ENCODE data around the gene DNLZ.

Gene DNLZ

GRCh38 chr9:136387217-136387616 lies 23.7 kb upstream of the DNLZ start:
- Histone ChIP-seq H3K36me3 (ENCODE audit: control insufficient read depth, insufficient read depth, low read length) (peaks cover 35% of the 10 kb centered on the region), H3K27me3 (replicated peaks; ENCODE audit: control insufficient read depth, insufficient read depth, low read length) (no peaks in the 10 kb centered on the region), H3K4me3 (replicated peaks; ENCODE audit: low read depth, low read length) (no peak overlapping the region)
- no peak for DNase-seq (ENCODE audit: extremely low read depth, insufficient read length)
- TF ChIP-seq, protein P1, sequence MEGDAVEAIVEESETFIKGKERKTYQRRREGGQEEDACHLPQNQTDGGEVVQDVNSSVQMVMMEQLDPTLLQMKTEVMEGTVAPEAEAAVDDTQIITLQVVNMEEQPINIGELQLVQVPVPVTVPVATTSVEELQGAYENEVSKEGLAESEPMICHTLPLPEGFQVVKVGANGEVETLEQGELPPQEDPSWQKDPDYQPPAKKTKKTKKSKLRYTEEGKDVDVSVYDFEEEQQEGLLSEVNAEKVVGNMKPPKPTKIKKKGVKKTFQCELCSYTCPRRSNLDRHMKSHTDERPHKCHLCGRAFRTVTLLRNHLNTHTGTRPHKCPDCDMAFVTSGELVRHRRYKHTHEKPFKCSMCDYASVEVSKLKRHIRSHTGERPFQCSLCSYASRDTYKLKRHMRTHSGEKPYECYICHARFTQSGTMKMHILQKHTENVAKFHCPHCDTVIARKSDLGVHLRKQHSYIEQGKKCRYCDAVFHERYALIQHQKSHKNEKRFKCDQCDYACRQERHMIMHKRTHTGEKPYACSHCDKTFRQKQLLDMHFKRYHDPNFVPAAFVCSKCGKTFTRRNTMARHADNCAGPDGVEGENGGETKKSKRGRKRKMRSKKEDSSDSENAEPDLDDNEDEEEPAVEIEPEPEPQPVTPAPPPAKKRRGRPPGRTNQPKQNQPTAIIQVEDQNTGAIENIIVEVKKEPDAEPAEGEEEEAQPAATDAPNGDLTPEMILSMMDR (IDR thresholded peaks at IDR 0.05; ENCODE audit: insufficient read depth, low read length, poor library complexity, severe bottlenecking): no peak

DNA sequence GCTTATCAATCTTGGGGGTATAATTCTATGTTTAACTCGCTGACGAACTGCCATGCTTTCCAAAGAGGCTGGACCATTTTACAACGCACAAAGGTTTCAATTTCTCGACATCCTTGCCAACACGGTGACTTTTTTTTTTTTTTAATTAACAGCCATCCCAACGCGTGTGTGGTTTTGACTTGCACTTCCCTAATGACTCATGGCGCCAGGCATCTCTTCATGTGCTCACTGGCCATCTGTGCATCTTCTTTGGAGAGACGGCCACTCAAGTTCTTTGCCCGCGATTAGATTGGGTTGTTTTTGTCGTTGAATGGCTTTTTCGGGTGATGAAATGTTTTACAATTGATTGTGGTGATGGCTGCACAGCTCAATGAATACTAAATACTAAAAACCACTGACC lies 22.5 kb upstream of the DNLZ start:
- Histone ChIP-seq H3K36me3 (ENCODE audit: control insufficient read depth, insufficient read depth, low read length) (peaks cover 30% of the 10 kb centered on the region), H3K27me3 (replicated peaks; ENCODE audit: control insufficient read depth, insufficient read depth, low read length) (no peaks in the 10 kb centered on the region), H3K4me3 (replicated peaks; ENCODE audit: low read depth, low read length) (no peak overlapping the region)
- TF ChIP-seq, protein P1 (IDR thresholded peaks at IDR 0.05; ENCODE audit: insufficient read depth, low read length, poor library complexity, severe bottlenecking): no peak
- no peak for DNase-seq (ENCODE audit: extremely low read depth, insufficient read length)

DNA sequence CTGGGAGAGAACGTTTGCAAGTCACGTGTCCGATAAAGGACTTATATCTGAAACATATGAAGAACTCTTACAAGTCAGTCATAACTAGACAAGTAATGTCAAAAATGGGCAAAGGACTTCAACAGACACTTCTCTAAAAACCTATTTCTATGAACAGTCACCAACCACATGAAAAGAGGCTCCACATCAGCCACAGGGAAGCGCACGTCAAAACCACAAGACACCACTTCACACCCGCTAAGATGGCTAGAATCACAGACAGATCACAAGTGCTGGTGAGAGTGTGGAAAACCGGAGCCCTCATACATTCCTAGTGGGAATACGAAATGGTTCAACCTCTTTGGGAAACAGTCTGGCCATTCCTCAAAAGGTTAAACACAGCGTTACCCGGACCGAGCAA lies 21.5 kb upstream of the DNLZ start:
- no peak for DNase-seq (ENCODE audit: extremely low read depth, insufficient read length)
- TF ChIP-seq, protein P1 (IDR thresholded peaks at IDR 0.05; ENCODE audit: insufficient read depth, low read length, poor library complexity, severe bottlenecking): no peak
- Histone ChIP-seq H3K4me3 (replicated peaks; ENCODE audit: low read depth, low read length) (no peak overlapping the region), H3K27me3 (replicated peaks; ENCODE audit: control insufficient read depth, insufficient read depth, low read length) (no peaks in the 10 kb centered on the region), H3K36me3 (ENCODE audit: control insufficient read depth, insufficient read depth, low read length) (peaks cover 37% of the 10 kb centered on the region)

DNA sequence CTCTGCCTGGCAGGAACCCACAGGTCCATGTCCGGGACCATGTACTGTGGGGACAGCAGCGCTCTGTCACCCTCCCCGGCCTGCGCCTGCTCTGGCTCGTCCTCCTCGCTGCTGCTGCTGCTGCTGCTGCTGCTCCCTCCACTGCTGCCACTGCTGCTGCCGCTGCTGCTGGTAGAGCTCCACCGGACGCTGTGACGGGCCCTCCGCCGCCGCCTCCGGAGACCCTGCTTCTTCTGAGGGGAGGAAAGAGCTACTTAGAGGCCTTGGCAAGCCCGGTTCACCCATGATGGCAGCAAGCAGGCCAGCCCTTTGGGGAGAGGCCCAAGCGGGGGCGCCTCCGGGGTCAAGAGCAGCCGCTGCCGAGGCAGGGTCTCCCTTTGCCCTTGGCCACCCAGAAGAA lies 19.9 kb upstream of the DNLZ start:
- H3K36me3 ChIP-seq (ENCODE audit: control insufficient read depth, insufficient read depth, low read length): peaks cover 38% of the 10 kb centered on the region
- H3K27me3 ChIP-seq (replicated peaks; ENCODE audit: control insufficient read depth, insufficient read depth, low read length): no peaks in the 10 kb centered on the region
- H3K4me3 ChIP-seq (replicated peaks; ENCODE audit: low read depth, low read length): no peak overlapping the region
- TF ChIP-seq, protein P1 (IDR thresholded peaks at IDR 0.05; ENCODE audit: insufficient read depth, low read length, poor library complexity, severe bottlenecking): no peak
- DNase-seq (ENCODE audit: extremely low read depth, insufficient read length): no peak

DNA sequence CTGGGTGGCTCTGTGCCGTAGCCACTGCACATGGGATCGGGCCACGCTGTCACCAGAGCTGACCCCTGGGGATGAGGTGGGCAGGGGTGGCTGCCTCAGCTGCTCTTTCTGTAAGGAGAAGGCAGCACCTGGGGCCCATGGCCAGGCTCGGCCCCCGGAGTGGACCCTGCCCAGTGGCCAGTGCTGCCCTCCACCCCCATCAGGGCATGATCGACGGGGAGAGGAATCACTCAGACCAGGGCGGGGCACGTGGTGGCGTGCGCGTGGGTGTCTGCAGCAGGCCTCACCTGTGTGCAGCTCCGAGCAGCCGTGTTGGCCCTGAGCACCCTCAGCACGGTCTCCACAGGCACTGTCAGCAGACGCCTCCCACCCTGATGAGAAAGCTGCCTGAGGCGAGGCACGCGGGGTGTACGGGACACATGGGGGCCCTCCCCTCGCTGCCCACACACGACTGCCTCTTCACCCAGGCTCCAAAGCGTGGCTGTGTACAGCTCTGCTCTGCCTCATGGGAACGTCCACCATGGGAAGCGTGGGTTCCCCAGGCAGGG lies 18.5 kb upstream of the DNLZ start:
- TF ChIP-seq, protein P1 (IDR thresholded peaks at IDR 0.05; ENCODE audit: insufficient read depth, low read length, poor library complexity, severe bottlenecking): no peak
- H3K27me3 ChIP-seq (replicated peaks; ENCODE audit: control insufficient read depth, insufficient read depth, low read length): no peaks in the 10 kb centered on the region
- H3K36me3 ChIP-seq (ENCODE audit: control insufficient read depth, insufficient read depth, low read length): peaks cover 38% of the 10 kb centered on the region
- DNase-seq (ENCODE audit: extremely low read depth, insufficient read length): no peak
- no peak overlapping the region for H3K4me3 ChIP-seq (replicated peaks; ENCODE audit: low read depth, low read length)

DNA sequence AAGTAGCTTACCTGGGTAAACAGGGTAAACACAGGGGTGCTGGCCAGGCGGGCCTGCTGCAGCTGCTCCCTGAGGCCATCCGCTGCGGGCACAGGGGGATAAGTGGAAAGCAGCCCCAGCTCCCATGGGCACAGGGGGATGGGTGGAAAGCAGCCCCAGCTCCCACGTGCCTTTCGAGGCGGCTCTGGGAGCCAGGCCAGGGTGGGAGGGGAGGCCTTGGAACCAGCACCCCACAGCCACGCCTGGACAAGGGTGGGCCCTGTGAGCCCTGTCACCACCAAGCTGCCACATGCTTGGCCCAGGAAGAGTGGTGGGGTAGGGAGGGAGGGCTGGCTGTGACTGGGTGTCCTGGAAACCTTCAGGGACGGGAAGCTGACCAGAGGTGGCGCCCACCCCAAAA lies 17.8 kb upstream of the DNLZ start:
- Histone ChIP-seq H3K4me3 (replicated peaks; ENCODE audit: low read depth, low read length) (no peak overlapping the region), H3K36me3 (ENCODE audit: control insufficient read depth, insufficient read depth, low read length) (peaks cover 37% of the 10 kb centered on the region), H3K27me3 (replicated peaks; ENCODE audit: control insufficient read depth, insufficient read depth, low read length) (no peaks in the 10 kb centered on the region)
- TF ChIP-seq, protein P1 (IDR thresholded peaks at IDR 0.05; ENCODE audit: insufficient read depth, low read length, poor library complexity, severe bottlenecking): no peak
- DNase-seq (ENCODE audit: extremely low read depth, insufficient read length): no peak

All from GM06990 (cell line).